ENCODE data around the gene MYO15A. TPM values are rescaled to one million over a fixed set of nuclear protein-coding genes. Genes with fewer than 3 reads are reported as not detected.

The MYO15A gene
- total RNA-seq, 1 donor from 2014 or later = 0.52 TPM

DNA sequence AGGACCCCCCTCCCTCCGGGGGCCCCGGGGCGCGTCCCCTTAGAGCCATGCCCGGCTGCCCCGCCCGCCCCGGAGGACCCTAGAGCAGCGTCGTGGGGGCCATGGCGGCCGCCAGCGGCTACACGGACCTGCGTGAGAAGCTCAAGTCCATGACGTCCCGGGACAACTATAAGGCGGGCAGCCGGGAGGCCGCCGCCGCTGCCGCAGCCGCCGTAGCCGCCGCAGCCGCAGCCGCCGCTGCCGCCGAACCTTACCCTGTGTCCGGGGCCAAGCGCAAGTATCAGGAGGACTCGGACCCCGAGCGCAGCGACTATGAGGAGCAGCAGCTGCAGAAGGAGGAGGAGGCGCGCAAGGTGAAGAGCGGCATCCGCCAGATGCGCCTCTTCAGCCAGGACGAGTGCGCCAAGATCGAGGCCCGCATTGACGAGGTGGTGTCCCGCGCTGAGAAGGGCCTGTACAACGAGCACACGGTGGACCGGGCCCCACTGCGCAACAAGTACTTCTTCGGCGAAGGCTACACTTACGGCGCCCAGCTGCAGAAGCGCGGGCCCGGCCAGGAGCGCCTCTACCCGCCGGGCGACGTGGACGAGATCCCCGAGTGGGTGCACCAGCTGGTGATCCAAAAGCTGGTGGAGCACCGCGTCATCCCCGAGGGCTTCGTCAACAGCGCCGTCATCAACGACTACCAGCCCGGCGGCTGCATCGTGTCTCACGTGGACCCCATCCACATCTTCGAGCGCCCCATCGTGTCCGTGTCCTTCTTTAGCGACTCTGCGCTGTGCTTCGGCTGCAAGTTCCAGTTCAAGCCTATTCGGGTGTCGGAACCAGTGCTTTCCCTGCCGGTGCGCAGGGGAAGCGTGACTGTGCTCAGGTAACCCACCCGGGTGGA is 75.8 kb downstream of the MYO15A start:
- DNase-seq (ENCODE audit: low spot score) = no peak
- H3K27ac Mint-ChIP-seq (ENCODE audit: unreplicated experiment) = peak overlapping the region; percentile 93
- H3K9me3 Mint-ChIP-seq (ENCODE audit: low read depth) = no peaks in the 10 kb centered on the region
- peak overlapping the region; percentile 92 for H3K4me3 Mint-ChIP-seq (ENCODE audit: unreplicated experiment)
- H3K36me3 Mint-ChIP-seq (ENCODE audit: low read depth) = peaks cover 8% of the 10 kb centered on the region
- H3K4me1 Mint-ChIP-seq (ENCODE audit: low read depth) = peaks cover 52% of the 10 kb centered on the region
- no peaks in the 10 kb centered on the region for H3K27me3 Mint-ChIP-seq (ENCODE audit: low read depth)
- TF ChIP-seq, protein P1, sequence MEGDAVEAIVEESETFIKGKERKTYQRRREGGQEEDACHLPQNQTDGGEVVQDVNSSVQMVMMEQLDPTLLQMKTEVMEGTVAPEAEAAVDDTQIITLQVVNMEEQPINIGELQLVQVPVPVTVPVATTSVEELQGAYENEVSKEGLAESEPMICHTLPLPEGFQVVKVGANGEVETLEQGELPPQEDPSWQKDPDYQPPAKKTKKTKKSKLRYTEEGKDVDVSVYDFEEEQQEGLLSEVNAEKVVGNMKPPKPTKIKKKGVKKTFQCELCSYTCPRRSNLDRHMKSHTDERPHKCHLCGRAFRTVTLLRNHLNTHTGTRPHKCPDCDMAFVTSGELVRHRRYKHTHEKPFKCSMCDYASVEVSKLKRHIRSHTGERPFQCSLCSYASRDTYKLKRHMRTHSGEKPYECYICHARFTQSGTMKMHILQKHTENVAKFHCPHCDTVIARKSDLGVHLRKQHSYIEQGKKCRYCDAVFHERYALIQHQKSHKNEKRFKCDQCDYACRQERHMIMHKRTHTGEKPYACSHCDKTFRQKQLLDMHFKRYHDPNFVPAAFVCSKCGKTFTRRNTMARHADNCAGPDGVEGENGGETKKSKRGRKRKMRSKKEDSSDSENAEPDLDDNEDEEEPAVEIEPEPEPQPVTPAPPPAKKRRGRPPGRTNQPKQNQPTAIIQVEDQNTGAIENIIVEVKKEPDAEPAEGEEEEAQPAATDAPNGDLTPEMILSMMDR (IDR thresholded peaks at IDR 0.05) = no peak

DNA sequence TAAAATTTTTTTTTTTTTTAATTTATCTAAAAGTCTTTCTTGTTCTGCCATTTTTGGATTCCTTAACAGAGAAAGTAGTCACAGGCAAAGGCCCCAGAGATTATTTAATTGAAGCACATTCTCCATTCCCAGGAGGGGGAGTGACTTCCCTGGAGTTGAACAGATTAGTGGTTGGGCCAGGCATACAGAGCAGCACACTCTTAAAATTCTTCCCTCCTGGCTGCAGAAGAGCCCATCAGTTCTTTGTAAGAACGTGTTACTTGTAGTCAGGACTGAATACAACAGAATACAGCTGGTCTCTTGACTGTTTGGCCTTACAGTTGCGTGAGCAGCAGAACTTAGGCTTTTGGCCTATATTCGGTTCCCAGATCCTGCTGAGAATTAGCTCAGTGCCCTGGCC is 76.8 kb downstream of the MYO15A start:
- TF ChIP-seq, protein P1 (IDR thresholded peaks at IDR 0.05) = no peak
- no peak for DNase-seq (ENCODE audit: low spot score)
- H3K36me3 Mint-ChIP-seq (ENCODE audit: low read depth) = peaks cover 8% of the 10 kb centered on the region
- peaks cover 60% of the 10 kb centered on the region for H3K4me1 Mint-ChIP-seq (ENCODE audit: low read depth)
- H3K27me3 Mint-ChIP-seq (ENCODE audit: low read depth) = no peaks in the 10 kb centered on the region
- peak overlapping the region; percentile 93 for H3K27ac Mint-ChIP-seq (ENCODE audit: unreplicated experiment)
- H3K4me3 Mint-ChIP-seq (ENCODE audit: unreplicated experiment) = peak overlapping the region; percentile 92
- no peaks in the 10 kb centered on the region for H3K9me3 Mint-ChIP-seq (ENCODE audit: low read depth)

DNA sequence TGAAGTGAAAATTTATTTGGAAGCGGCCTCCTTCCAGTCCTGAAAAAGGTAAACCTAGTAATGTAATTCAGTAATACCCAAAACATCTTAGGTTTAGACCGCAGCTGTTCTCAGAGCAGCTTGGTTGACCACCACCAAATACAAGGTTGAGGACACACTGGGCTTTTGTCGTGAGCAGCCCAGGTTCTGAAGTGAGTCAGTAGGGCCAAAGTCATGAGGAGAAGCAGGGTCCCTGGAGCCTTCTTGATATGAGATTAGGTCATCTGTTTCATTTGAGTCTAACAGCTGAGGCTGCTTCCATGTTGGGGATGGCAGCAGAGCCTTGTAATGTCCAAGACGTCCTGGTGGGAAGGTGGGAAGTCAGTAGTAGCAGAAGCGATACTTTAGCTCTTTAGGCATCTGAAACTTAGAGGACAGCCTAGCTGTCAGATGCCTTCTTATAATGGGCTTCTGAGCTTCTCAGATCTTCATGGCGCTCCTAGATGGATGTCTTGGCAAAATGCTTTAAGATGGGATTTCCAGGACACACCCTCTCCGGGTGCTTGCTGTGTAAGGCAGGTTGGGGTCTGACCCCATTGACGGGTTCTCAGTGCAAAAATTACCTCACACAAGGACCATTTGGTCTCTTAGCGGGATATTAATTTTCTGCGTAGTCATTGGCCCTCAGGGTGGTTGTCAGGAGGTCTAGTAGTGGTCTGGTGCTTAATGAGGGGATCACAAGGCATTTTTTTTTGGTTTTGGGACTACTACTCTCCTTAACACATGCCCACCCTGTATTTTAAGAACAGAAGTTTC is 77.5 kb downstream of the MYO15A start:
- Mint-ChIP-seq H3K27ac (ENCODE audit: unreplicated experiment) (peak overlapping the region; percentile 93), H3K4me1 (ENCODE audit: low read depth) (peaks cover 66% of the 10 kb centered on the region), H3K9me3 (ENCODE audit: low read depth) (no peaks in the 10 kb centered on the region), H3K4me3 (ENCODE audit: unreplicated experiment) (peak overlapping the region; percentile 92), H3K27me3 (ENCODE audit: low read depth) (no peaks in the 10 kb centered on the region), H3K36me3 (ENCODE audit: low read depth) (peaks cover 8% of the 10 kb centered on the region)
- TF ChIP-seq, protein P1 (IDR thresholded peaks at IDR 0.05) = no peak
- DNase-seq (ENCODE audit: low spot score) = no peak

GRCh38 chr17:18186627-18186982 is 78.0 kb downstream of the MYO15A start:
- peaks cover 10% of the 10 kb centered on the region for H3K36me3 Mint-ChIP-seq (ENCODE audit: low read depth)
- H3K9me3 Mint-ChIP-seq (ENCODE audit: low read depth) = no peaks in the 10 kb centered on the region
- H3K4me3 Mint-ChIP-seq (ENCODE audit: unreplicated experiment) = peak overlapping the region; percentile 92
- H3K27ac Mint-ChIP-seq (ENCODE audit: unreplicated experiment) = peak overlapping the region; percentile 93
- no peak for DNase-seq (ENCODE audit: low spot score)
- no peaks in the 10 kb centered on the region for H3K27me3 Mint-ChIP-seq (ENCODE audit: low read depth)
- H3K4me1 Mint-ChIP-seq (ENCODE audit: low read depth) = peaks cover 72% of the 10 kb centered on the region
- TF ChIP-seq, protein P1 (IDR thresholded peaks at IDR 0.05) = no peak

GRCh38 chr17:18187226-18187625 is 78.7 kb downstream of the MYO15A start:
- Mint-ChIP-seq H3K36me3 (ENCODE audit: low read depth) (peaks cover 10% of the 10 kb centered on the region), H3K4me3 (ENCODE audit: unreplicated experiment) (peak overlapping the region; percentile 92), H3K4me1 (ENCODE audit: low read depth) (peaks cover 73% of the 10 kb centered on the region), H3K27me3 (ENCODE audit: low read depth) (no peaks in the 10 kb centered on the region), H3K27ac (ENCODE audit: unreplicated experiment) (peak overlapping the region; percentile 93), H3K9me3 (ENCODE audit: low read depth) (no peaks in the 10 kb centered on the region)
- TF ChIP-seq, protein P1 (IDR thresholded peaks at IDR 0.05) = no peak
- DNase-seq (ENCODE audit: low spot score) = no peak

All from chondrocyte (in vitro differentiated cells).